ENCODE measurements around the gene P3H2.
A peak's percentile ranks its signal among the peaks of the same experiment; 100 is the strongest.

Gene P3H2

DNA sequence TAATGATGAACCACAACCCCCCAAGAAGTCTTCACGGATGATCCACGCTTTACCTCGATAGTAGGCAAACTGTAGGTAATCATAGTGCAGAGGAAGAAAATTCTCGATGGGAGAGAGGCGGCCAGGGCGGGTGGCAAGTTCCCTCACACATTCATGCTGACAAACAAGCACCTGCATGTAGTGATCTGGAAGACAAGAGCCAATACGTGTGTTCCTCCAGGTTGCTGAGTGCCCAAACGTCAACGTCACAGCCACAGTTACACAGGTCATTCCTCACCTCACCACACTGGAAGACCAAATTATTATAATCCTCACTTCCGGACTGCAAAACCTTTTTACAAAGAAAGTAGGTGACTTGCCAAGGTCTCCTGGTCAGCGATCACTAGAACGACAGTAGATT is 131.8 kb downstream of the P3H2 start:
- H3K4me3 ChIP-seq (replicated peaks; ENCODE audit: low read depth, low read length): no peak overlapping the region
- TF ChIP-seq, protein P1, sequence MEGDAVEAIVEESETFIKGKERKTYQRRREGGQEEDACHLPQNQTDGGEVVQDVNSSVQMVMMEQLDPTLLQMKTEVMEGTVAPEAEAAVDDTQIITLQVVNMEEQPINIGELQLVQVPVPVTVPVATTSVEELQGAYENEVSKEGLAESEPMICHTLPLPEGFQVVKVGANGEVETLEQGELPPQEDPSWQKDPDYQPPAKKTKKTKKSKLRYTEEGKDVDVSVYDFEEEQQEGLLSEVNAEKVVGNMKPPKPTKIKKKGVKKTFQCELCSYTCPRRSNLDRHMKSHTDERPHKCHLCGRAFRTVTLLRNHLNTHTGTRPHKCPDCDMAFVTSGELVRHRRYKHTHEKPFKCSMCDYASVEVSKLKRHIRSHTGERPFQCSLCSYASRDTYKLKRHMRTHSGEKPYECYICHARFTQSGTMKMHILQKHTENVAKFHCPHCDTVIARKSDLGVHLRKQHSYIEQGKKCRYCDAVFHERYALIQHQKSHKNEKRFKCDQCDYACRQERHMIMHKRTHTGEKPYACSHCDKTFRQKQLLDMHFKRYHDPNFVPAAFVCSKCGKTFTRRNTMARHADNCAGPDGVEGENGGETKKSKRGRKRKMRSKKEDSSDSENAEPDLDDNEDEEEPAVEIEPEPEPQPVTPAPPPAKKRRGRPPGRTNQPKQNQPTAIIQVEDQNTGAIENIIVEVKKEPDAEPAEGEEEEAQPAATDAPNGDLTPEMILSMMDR (IDR thresholded peaks at IDR 0.05; ENCODE audit: low read length, missing control alignments): no peak
- no peak for DNase-seq (ENCODE audit: low read depth)

DNA sequence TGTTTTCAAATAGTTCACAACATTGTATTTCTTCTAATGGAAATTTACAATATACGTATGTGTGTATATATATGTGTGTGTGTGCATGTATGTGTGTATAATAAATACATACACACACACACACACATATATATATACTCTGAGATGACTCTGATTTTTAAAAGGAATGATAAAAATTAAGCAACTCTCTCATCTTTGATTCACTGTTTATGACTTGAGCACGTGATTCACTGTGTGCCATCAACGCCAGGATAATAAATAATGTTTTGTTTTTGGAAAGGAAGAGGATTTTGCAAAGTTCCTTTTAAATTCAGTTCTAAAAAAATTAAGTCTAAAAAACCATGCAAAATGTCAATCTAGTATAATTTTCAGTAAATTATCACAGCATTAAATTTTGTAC is 132.4 kb downstream of the P3H2 start:
- H3K4me3 ChIP-seq (replicated peaks; ENCODE audit: low read depth, low read length): no peak overlapping the region
- no peak for DNase-seq (ENCODE audit: low read depth)
- TF ChIP-seq, protein P1 (IDR thresholded peaks at IDR 0.05; ENCODE audit: low read length, missing control alignments): no peak

DNA sequence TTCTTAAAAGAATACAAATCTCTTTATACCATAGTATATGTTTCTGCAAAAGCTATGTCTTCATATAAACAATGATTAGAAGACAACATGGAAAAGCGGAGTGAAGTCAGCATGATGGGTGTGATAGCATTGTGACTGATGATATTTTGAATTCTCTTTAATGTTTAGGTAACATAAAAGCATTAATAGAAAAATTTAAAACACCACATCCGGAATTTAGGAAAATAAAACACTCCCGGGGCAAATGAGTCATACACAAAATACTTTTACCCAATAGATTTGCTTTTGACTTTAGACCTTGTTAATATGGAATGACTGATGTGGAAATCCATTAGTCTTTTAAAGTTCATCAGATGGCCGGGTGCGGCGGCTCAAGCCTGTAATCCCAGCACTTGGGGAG is 134.7 kb downstream of the P3H2 start:
- DNase-seq (ENCODE audit: low read depth): no peak
- TF ChIP-seq, protein P1 (IDR thresholded peaks at IDR 0.05; ENCODE audit: low read length, missing control alignments): no peak
- no peak overlapping the region for H3K4me3 ChIP-seq (replicated peaks; ENCODE audit: low read depth, low read length)

DNA sequence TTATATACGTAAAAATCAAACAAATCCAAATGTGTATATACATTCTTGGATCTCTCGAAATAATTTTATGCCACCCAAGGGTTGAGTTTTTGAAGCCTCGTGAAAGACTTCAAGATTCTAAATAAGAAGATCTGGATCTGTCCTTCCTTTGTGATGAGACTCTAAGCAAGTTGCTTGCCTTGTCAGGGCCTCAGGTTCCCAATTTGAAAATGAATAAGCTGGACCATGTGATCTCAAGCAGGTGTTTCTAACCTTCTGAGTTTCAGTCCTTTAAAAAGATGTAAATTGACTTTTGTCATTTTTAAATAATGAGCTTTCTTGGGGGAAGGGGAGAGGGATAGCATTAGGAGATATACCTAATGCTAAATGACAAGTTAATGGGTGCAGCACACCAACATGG is 137.1 kb downstream of the P3H2 start:
- no peak for DNase-seq (ENCODE audit: low read depth)
- TF ChIP-seq, protein P1 (IDR thresholded peaks at IDR 0.05; ENCODE audit: low read length, missing control alignments): no peak
- no peak overlapping the region for H3K4me3 ChIP-seq (replicated peaks; ENCODE audit: low read depth, low read length)

DNA sequence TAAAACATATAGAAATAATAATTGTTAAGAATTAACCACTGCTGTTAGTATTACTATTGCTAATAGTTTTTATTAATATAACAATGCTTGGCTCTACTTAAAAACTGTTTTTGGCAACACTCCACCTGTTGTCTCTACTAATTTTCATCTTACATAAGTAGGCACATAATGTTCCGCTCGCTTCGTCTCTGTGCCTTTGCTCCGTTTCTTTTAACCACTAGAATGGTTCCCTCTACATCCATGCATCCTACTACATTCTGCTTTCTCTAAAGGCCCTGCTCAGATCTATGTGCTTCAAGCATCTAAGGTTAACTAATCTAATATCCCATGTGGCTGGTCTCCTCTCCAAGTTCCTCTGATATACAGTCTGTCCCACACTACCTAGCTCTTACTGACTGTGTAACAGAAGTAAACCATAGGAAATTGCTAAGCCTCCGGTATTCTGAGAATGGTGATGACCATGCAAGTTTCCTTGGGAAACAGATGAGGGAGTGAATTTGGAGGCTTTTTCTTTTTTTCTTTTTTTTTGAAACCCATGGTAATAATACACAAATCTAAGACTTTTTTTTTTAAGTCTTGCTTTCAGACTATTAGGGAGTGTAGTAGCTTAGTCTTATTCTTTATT is 138.3 kb downstream of the P3H2 start:
- no peak overlapping the region for H3K4me3 ChIP-seq (replicated peaks; ENCODE audit: low read depth, low read length)
- TF ChIP-seq, protein P1 (IDR thresholded peaks at IDR 0.05; ENCODE audit: low read length, missing control alignments): no peak
- peak; percentile 19 for DNase-seq (ENCODE audit: low read depth)

DNA sequence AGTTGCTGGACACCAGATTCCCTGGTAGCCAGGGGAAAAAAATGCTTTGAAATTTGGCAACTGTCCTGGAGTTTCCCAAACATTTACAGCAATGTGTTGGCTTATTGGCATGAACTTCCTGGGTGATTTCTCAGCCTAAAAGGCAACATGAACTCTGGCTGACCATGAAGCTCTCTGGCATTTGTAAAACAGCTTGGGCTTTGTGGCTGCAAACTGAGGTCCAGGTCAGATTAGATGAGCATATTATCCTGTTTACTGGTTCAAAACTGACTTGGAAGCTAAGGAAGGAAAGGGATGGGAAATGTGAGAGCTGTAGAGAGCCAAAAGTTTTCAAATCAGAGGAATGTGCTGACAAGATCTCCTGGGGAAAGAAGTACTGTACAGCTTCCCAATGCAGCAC is 139.0 kb downstream of the P3H2 start:
- peak; percentile 83 for DNase-seq (ENCODE audit: low read depth)

More for the DNA sequence above, 139.0 kb downstream of the P3H2 start:
- TF ChIP-seq, protein P1 (IDR thresholded peaks at IDR 0.05; ENCODE audit: low read length, missing control alignments): no peak
- no peak overlapping the region for H3K4me3 ChIP-seq (replicated peaks; ENCODE audit: low read depth, low read length)

Measured in fibroblast of pulmonary artery (primary cell).